GM19463 (cell line): ENCODE measurements around the gene SERPINA1.

Experiments used
- ATAC-seq: cut with Tn5 transposase; IDR thresholded peaks from one replicate; pipeline ENCODE4 v1.9.1; 2021; ENCODE audit warnings: mild to moderate bottlenecking, moderate library complexity; ENCODE audit not compliant: unreplicated experiment

SERPINA1 gene

DNA sequence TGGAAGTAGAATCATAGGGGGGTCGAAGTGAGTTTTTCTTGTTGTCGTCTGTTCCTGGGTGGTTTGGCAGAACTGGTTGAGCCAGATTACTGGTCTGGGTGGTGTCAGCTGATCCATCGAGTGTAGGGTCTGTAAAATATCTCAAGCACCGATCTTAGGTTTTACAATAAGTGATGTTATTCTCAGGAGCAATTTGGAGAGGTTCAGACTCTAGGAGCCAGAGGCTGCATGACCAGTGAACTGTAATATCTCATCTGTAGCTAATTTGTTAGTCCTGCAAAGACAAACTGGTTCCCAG, 9.7 kb upstream of the SERPINA1 start:
- no peak for ATAC-seq

DNA sequence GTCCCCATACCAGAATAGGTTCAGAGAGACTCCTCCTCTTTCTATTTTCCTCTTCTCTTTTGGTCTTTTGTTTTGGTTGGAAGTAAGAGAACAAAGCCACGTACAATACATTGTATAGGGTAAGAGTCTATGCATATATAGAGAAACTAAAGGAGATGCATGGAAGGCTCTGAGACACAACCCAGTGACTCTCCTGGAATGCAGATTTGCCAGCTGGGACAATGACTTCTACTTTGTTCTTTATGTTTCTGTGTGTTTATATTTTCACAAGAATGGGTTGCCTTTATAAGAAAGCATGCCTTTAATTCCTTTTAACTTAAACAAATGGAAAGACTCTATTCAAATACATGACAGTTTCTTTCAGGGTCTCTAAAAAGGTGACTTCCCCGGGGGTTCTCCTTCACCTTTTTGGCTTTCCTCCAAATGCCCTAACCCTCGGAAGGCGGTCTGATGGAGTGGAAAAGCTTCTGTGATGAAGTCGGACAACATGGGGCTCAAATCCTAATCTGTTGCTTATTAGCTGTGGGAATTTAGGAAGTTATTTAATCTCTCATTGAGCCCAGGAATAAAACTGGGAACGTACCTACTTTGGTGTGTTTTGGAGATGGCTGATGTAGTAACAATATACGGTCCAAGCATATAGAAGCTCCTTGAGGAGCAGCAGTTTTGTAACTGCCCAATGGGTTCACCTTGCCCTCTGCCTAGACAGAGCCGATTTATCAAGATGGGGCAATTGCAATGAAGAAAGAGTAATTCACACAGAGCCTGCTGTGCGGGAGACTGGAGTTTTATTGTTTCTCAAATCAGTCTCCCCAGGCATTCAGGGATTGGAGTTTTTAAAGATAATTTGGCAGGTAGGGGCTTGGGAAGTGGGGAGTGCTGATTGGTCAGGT, 9.1 kb upstream of the SERPINA1 start:
- no peak for ATAC-seq

DNA sequence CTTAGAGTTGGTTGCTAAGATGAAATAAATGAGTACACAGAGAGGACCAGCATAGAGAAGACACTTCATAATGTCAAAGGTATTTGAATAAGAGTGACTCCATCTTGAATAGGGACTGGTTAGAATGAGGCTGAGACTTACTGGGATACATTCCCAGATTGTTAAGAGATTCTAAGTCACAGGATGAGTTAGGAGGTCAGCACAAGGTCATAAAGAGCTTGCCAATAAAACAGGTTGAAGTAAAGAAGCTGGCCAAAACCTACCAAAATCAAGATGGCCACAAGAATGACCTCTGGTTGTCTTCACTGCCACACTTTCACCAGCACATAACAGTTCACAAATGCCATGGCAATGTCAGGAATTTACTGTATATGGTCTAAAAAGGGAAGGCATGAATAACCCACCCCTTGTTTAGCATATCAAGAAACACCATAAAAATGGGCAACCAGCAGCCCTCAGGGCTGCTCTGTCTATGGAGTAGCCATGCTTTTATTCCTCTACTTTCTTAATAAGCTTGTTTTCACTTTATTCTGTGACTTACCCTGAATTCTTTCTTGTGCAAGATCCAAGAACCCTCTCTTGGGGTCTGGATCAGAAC, 8.3 kb upstream of the SERPINA1 start:
- ATAC-seq, result no peak

DNA sequence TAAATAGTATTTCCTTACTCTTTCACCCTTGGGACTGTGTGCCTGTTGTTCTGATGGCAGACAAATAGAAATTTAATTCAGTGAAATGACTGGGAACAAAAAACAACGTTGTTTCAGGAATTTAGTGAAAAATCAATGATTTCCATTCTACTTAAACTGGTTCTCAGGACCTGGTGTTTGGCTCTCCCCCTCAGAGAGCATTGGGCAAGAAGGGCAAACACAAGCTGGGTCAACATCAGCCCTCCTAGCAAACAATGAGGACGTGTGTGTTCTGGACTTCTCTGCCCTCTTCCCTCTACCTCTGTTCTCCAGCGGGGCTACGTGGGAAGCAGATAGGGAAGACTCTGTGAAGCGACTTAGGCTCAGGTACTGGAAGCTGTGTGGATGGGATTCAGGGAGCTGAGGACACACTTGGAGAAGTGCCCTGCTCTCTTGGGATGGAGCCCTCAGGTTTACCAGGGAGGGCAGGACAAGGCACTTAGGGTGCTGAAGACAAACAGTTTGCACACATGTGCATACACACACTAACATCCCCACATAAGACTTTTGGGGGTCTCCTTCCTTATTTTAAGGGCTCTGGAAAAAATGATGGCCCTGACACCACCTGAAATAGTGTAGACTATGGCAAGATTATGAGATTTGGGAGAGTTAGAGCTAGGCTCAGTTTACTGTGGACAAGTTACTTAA, 7.6 kb upstream of the SERPINA1 start:
- no peak for ATAC-seq

DNA sequence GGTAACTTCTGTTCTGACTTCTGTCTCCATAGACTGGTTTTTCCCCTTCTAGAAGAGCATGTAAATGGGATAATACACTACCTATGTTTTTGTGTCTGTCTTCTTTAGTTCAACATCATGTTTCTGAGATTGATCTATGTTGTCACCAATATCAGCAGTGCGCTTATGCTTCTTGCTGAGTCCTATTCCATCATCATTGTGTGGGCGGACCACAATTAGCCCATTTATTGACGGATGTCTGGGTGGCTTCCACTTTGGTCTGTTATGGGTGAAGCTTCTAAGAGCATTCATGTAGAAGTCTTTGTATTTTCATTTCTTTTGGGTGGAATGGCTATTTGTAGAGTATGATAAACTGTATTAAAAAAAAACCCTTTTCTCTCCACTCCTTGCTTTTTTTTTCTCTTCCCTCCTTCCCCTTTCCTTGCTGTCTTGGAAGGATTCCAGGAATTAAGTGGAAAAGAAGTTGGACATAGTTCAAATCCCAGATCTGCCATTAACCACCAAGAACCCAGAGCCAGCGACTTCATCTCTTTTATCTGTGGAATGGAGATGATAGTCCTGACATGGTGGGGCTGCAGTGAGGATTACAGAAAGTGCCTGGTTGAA, 7.0 kb upstream of the SERPINA1 start:
- no peak for ATAC-seq

DNA sequence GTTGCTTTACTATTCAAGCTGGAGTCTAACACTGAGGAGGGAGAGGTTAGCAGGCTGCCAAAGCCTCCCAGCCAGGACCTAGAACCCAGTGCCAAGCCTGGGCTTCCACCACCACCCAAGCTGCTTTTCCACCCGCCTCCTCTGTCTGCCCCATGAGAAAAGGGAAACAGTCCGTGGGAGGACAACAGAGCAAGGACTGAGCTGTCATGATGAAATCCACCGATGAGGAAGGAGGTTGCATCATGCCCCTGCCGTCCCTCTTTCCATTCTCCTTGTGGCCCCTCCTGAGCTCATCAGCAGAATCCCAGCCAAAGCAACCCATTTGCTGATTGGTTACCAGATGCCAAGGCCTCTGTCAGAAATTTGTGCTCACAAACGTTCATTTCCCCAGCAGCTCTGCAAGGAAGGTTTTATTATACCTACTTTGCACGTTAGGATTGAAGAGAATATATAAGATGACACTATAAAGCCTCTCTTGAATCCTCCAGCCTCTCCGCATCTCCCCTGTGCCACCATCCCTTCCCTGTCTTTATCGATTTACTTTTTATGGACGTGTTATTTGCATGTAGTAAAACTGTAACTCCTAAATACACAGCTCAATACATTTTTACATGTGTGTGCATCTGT, 6.3 kb upstream of the SERPINA1 start:
- no peak for ATAC-seq

DNA sequence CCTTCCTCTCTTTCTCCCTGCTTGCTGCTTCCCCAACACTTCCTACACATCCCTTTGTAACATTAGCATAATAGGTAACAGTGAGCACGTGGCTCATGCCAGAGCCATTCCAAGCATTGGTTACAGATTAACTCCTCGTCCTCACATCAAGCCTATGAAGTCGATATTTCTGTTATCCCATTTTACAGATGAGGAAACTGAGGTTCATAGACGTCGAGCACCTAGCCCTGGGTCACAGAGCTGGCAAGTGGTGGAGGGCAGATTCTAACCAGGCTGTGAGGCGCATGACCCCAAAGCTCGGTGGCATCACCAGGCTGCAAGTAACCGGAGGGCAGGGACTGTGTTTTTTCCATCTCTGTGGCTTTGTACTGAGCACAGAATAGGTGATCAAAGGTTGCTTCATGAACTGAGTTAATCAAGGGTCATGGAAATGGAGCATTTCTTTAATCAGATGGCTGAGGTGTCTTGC, 5.7 kb upstream of the SERPINA1 start:
- ATAC-seq, result no peak

DNA sequence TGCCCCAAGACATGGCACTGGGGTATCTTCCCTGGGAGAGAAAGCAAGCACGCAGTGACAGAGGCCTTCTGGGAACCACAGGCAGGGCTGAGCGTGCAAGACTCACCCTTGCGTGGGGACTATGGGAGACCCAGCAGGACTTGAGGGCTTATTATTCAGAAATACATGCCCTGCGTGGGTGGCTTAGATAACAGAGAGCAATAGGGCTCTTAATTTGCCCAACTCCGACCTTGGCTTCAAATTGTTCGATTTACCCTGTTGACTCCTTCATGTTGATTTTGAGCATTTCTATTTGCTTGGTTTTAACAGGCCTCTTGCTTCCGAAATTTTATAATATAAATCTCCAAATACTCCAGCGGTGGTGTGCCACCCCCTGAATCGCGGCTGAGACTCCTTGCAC, 5.1 kb upstream of the SERPINA1 start:
- no peak for ATAC-seq

DNA sequence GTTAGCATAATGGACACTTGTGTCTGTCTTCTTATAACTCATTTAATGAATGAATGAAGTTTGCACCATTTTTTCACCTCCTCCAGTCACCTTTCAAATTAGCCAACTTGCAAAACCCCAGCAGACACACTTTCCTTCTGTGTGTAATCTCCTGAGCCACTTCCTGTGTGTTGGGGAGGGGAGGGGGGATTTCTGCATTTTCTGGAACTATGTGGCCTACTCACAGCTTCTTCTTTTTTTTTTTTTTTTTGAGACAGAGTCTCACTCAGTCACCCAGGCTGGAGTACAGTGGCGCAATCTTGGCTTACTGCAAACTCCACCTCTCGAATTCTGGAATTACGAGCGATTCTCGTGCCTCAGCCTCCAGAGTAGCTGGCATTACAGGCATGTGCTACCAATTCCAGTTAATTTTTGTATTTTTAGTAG, 4.1 kb upstream of the SERPINA1 start:
- ATAC-seq, result no peak

DNA sequence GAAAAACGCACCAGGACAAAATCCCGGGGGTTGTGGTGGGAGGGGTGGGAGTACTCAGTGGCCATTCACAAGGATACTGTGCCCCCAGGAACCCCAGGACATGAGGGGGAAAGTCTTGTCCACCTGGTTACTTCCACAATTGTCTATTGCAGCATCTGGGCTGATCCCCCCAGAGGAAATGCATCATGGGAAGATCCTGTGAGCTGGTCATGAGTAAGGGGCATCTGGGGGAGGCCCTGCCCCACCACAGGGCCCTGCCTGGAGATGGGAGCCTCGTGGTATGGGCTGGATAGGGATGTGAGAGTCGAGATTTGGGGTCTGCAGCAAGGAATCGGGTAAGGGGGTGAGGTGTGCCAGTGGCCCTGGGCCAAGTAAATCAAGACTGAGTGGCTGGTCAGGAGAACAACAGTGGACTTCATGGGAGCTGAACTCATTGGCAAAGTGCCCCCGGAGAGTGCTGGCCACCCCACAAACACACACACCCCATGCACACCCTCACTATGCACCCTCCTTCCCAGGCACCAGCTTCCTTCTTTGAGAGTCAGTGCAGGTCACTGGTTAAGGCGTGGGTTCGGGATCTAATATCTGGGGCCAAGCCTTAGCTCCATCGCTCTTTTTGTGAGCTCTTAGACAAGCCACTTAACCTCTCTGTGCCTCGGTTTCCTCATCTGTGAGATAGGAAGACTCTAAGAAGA, 3.0 kb upstream of the SERPINA1 start:
- no peak for ATAC-seq

DNA sequence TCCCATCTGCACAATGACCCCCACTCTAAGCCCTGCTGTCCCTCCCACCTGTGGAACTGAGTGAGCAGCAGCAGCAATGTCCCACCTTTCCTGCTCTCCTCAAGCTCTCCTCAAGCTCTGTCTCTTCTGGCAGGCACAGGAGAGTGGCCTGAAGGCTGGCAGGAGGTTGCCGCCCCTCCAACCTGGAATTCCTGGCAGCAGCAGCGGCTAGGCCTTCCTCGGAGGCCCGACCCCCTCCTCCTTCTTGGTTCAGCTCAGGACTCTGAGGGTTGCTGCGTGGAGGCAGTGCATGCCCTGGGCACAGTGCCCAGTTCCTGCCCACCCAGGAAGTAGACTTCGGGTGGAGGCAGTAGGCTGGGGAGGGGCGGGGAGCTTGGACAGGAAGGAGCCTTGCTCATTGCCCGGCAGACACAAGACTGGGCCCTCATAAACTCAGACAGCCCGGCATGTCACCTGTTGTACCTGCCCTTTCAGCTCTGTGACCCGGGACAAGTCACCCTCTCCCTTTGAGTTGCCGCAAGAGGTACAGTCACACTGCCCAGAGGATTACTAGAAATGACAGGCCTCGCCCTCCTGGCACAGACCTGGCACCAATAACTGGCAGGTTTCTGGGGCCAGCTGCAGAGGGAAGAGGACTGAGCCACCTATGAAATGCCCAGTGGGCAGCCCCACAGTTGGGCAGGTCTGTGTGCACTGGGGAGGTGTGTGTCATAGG, 2.1 kb upstream of the SERPINA1 start:
- ATAC-seq, result no peak

DNA sequence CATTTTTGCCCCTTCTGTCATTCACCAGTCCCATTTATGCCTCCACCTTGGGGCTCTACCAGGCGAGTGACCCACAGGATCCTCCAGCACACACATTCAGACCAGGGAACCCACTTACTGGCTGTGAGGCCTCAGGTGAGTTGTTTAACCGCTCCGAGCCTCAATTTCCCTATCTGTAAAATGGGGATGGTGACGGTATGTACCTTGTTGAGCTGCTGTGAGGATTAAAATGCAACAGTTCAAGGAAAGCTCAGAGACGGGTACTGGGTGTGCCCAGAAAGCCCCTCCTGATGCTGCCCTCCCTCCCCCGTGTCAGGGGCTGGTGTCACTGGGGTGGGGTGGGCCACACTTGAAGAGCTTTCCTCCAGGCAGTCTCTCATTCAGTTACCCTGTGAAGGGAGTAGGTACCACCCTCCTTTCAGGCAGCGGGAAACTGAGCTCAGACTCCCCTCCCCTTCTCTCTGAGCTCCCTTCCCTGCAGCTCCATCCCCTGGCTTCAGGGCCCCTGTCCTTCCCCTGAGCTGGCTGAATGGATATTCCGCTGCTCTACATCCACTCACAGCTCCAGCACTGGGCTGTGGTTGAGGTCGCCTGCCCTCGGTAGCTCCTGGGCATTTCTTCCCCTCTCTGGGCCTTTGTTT, 1.4 kb upstream of the SERPINA1 start:
- ATAC-seq, result no peak

DNA sequence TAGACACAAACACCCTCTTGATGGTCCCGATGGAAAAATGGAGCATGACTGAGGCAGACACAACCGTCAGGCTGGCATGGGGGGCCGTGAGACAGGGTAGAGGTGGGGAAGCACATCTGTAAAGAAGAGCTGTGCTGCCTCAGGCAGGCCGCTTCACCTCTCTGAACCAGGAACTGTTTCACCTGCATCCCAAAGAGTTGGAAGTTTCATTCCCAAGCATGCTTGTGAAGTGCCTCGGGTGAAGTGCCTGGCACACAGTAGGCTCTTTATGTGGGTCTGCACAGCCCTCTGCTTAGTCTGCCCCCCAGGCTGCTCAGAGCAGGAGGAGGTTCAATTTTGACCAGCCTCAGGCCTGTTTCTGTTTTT, 685 bp upstream of the SERPINA1 start:
- ATAC-seq, result no peak

DNA sequence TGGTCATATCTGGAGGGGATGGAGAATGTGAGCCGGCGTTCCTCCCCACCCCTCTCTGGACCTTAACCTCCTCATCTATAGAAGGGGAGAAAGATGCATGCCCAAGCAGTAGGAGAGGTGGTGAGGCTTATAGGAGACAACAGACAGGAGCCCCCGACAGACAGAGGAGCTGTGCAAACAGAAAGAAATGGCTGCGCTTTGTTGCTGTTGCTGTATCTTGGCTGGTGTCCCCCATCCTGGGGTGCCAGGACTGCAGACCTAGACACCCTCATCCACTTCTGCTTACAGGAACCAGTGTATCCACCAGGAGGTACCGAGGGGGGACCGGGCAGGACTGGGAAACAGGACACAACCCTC, 397 bp downstream of the SERPINA1 start:
- no peak for ATAC-seq

DNA sequence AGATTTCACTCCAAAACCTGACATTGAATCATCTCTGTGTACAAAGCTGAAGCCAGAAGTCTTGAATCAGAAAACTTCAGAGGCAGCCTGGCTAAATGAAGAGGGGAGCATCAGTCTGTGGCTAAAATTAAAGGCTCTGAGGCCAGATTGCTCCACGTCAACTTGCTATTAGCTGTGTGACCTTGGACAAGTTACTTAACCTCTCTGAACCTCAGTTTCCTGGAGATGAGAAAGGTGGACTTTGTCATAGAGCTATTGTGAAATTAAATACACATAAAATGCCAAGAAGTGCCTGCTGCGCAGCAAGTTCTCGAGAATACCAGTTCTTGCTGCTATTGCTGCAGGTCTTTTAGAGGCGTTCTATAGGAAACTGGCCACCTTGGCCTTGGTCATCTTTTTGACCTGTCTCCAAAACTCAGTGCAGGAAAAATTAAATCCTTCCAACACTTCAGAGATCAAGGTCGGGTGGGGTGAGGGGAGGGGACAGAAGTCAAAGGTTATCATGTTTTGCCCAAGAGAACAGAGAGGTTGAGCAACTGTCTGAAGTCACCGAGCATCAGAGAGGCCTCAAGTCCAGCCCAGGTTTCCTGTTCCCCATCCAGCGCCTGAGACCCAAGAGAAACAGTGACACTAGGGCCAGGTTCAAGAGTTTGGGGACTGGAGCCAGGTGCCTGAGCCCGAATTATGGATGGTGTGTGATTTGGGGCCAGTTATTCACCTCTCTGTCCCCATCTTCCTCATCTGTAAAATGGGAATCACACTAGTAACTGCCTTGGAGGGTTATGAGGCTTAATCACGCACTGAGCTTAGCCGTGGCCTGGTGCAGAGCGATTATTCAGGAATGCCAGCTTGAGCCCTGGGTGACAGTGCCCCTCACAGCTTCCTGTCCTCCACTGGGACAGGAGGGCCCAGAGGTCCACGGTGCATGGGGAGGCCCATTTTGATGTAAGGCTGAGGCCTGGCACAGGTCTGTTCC, 1.1 kb downstream of the SERPINA1 start:
- ATAC-seq, result no peak

DNA sequence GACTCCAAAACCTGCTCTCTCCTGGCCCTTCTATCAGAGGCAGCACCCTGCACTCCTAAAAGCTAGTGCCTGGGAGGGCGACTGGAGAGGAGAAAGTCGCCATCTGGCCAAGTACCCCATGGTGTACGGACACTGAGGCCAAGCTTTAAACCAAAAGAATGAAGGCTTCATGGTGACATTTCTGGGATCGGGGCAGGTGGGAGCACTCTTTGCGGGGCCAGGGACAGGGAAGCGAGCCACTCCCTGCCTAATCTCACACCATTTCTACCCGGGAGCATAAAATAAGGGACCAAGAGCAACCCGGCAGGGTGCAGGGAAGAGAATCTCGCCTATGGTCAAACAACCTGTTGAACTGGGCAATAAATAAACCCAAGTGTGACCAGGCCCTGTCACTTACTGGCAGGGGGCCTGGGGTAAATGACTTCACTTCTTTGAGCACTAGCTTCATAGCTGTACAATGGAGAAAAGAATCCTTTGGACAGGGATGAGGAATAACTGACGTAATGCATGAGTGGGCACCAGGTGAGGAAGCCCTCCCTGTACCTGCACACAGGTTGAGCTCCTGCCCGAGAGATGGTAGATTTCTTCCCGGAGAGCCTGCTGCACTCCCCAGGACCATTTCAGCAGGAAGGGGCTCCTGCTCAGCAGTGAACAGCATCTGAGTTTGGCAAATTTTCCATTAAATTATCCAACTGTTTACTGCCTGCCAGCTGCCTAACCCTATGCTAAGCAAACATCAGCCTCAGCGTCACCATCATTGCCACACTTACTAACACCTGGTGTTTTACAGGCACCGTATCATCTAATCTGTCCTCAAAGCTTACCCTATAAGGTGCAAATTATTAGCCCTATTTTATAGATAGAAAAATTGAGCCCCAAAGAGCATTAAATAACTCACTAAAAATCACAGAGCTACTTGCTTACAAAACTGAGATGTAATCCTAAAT, 2.0 kb downstream of the SERPINA1 start:
- no peak for ATAC-seq

DNA sequence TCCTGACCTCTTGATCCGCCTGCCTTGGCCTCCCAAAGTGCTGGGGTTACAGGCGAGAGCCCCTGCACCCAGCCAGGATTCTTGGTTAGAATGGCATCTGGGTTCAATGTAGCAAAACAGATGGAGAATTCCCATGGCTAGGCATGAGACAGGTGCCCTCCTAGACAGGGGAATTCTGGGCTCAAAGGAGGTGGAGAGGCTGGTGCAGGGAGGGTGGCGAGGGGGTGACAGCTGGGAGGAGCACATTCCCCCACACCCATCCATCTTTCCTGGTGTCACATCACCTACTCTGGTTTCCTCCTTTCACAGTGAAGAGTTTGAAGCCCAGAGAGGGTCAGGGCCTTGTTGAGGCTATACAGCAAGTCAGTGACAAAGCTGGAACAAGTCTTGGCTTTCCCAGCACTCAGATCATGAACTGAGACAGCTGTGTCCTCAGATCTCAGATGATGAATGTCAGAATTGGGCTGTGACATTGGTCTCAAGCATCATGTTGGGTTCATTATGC, 2.8 kb downstream of the SERPINA1 start:
- no peak for ATAC-seq
